Upper lobe of right lung (tissue), 1 donor: ENCODE data around the gene HMGCS1. TPM values are rescaled to one million over a fixed set of nuclear protein-coding genes. Genes with fewer than 3 reads are reported as not detected.
"Not testable (repeated sequence)": the region's sequence is repeated elsewhere in the genome, so short reads cannot be mapped to it uniquely, and the experiment has no call there.

ENCODE experiments used
- ATAC-seq: fragments of 200-7000 bp; cut with Tn5 transposase; one replicate; pipeline ENCODE4 v1.9.1; 2020; ENCODE audit warnings: mild to moderate bottlenecking, moderate library complexity
- DNase-seq: peaks from one replicate; pipeline ENCODE4 v3.0.0-alpha.2; 2020
- H3K27ac ChIP-seq: fragments of 200-600 bp; one replicate; pipeline ENCODE4 v1.8.0; 2022
- H3K27me3 ChIP-seq: fragments of 200-600 bp; one replicate; pipeline ENCODE4 v1.8.0; 2022; ENCODE audit warnings: mild to moderate bottlenecking
- H3K36me3 ChIP-seq: fragments of 200-600 bp; one replicate; pipeline ENCODE4 v1.8.0; 2022
- H3K4me1 ChIP-seq: fragments of 200-600 bp; one replicate; pipeline ENCODE4 v1.8.0; 2022
- H3K4me3 ChIP-seq: fragments of 200-600 bp; one replicate; pipeline ENCODE4 v1.8.0; 2022; ENCODE audit warnings: mild to moderate bottlenecking
- H3K9me3 ChIP-seq: fragments of 200-600 bp; one replicate; pipeline ENCODE4 v1.8.0; 2022
- intact Hi-C: fragments of 100-400 bp; cut with DNase I; formaldehyde crosslinking; loops from one replicate; pipeline ENCODE4 v1.11.0; 2022
- total RNA-seq: library from RNA; stranded (reverse); fragmentation: NEBNext Ultra II Directional; extraction: Animal tissue kit (Norgen Biotek cat#: 25700); gene quantifications from one replicate; pipeline ENCODE4 v1.2.1, GENCODE V29; 2021
- TF ChIP-seq, protein P1 (sequence below): fragments of 200-600 bp; IDR thresholded peaks from one replicate; pipeline ENCODE4 v1.8.0; 2022; ENCODE audit warnings: antibody characterized with exemption
- donor health status: DM: no; HTN: yes; CAD: no; lungs with severe emphysema.

HMGCS1 gene
- total RNA-seq, 1 donor from 2014 or later, result 167 TPM

DNA sequence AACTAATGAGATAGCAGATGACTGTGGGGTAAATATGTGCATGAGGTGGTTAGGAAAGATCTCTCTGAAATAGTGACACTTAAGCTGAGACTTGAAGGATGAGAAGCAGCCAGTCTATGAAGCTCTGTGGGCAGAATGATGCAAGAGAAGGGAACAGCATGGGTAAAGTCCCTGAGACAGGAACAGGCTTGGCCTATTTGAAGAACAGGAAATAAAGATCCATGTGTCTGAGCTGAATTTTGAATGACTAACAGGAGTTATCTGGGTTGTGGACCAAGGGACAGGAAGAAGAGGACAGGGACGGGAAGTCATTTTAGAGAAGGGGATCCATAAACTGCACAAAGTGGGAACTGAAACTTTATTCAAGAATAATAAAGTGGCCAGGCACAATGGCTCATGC is 25.6 kb upstream of the HMGCS1 start:
- Histone ChIP-seq H3K27ac (no peak overlapping the region), H3K9me3 (peaks cover 11% of the 10 kb centered on the region), H3K4me3 (no peak overlapping the region), H3K4me1 (no peaks in the 10 kb centered on the region), H3K27me3 (no peaks in the 10 kb centered on the region), H3K36me3 (no peaks in the 10 kb centered on the region)
- intact Hi-C loops, result no loop called here
- TF ChIP-seq, protein P1, sequence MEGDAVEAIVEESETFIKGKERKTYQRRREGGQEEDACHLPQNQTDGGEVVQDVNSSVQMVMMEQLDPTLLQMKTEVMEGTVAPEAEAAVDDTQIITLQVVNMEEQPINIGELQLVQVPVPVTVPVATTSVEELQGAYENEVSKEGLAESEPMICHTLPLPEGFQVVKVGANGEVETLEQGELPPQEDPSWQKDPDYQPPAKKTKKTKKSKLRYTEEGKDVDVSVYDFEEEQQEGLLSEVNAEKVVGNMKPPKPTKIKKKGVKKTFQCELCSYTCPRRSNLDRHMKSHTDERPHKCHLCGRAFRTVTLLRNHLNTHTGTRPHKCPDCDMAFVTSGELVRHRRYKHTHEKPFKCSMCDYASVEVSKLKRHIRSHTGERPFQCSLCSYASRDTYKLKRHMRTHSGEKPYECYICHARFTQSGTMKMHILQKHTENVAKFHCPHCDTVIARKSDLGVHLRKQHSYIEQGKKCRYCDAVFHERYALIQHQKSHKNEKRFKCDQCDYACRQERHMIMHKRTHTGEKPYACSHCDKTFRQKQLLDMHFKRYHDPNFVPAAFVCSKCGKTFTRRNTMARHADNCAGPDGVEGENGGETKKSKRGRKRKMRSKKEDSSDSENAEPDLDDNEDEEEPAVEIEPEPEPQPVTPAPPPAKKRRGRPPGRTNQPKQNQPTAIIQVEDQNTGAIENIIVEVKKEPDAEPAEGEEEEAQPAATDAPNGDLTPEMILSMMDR, result no peak
- ATAC-seq, result peak; percentile 85
- no peak for DNase-seq

DNA sequence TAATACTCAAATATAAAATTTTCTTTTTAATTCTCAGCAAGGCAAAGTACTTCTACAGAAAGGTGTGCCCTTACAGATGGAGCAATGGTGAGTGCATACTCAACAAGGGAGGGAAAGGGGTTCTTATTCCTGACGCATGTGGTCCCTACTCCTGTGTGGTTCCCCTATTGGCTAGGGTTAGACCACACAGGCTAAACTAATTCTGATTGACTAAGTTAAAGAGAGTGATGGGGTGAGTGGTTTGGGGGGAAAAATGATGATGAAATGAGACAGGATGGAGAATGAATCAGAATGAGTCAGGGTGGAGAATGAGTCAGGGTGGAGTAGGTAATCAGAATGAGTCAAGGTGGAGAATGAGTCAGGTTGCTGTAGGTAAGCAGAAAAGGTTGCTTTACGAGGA is 22.9 kb upstream of the HMGCS1 start:
- no peak overlapping the region for H3K27ac ChIP-seq
- TF ChIP-seq, protein P1, result no peak
- ATAC-seq, result no peak
- H3K36me3 ChIP-seq, result no peaks in the 10 kb centered on the region
- no peaks in the 10 kb centered on the region for H3K4me1 ChIP-seq
- H3K9me3 ChIP-seq, result peaks cover 11% of the 10 kb centered on the region
- DNase-seq, result no peak
- intact Hi-C loops, result no loop called here
- H3K27me3 ChIP-seq, result no peaks in the 10 kb centered on the region
- H3K4me3 ChIP-seq, result no peak overlapping the region

DNA sequence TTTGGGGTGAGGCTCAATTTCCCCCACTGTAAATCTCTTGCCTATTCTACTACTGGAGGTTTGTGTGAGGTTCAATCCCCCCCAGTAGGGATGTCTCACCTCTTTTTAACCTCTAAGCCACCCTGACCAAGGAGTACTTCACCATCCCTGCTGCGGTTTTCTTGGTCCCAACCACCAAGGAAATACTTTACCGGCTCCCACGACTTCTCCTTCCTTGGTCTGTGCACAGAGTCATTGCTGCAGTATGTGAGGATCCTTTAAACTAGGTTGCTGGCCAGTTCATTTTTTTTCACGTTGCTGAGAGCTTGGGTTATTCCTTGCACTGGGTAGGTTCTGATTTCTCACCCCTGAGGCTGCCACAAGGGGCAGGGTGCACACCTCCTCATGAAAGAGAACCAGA is 22.5 kb upstream of the HMGCS1 start:
- ATAC-seq (no peak), DNase-seq (no peak)
- TF ChIP-seq, protein P1, result no peak
- intact Hi-C loops, result no loop called here
- Histone ChIP-seq H3K36me3 (no peaks in the 10 kb centered on the region), H3K27ac (no peak overlapping the region), H3K9me3 (peaks cover 11% of the 10 kb centered on the region), H3K4me3 (no peak overlapping the region), H3K4me1 (no peaks in the 10 kb centered on the region), H3K27me3 (no peaks in the 10 kb centered on the region)

DNA sequence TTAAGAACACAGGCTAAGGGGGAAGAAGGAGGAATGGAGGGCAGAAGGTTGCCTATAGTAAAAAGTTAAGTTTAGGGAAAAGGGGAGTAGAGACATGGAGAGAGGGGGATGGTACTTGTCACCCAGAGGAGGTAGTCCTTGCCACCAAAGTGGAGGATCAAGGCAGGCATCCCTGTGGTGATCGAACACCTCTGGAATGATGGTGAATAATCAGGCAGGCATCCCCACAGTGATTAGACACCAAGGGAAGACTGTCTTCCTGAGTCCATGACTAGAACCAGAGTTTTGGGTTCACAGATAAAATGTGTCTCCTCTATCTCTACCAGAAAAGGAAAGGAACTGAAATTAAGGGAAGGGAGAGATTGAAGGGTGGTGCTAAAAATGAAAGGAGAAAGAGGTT is 19.2 kb upstream of the HMGCS1 start:
- no peak overlapping the region for H3K27ac ChIP-seq
- H3K9me3 ChIP-seq, result peaks cover 11% of the 10 kb centered on the region
- no peaks in the 10 kb centered on the region for H3K27me3 ChIP-seq
- intact Hi-C loops, result no loop called here
- no peak for DNase-seq
- H3K4me3 ChIP-seq, result no peak overlapping the region
- no peak for ATAC-seq
- TF ChIP-seq, protein P1, result no peak
- no peaks in the 10 kb centered on the region for H3K4me1 ChIP-seq
- H3K36me3 ChIP-seq, result no peaks in the 10 kb centered on the region

DNA sequence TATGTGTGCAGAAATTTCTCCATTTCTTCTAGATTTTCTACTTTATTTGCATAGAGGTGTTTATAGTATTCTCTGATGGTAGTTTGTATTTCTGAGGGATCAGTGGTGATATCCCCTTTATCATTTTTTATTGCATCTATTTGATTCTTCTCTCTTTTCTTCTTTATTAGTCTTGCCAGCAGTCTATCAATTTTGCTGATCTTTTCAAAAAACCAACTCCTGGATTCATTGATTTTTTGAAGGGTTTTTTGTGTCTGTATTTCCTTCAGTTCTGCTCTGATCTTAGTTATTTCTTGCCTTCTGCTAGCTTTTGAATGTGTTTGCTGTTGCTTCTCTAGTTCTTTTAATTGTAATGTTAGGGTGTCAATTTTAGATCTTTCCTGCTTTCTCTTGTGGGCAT is 12.4 kb upstream of the HMGCS1 start:
- H3K27me3 ChIP-seq, DNase-seq, H3K9me3 ChIP-seq, H3K36me3 ChIP-seq, ATAC-seq, H3K27ac ChIP-seq, intact Hi-C loops, H3K4me3 ChIP-seq, H3K4me1 ChIP-seq: not testable (repeated sequence)

DNA sequence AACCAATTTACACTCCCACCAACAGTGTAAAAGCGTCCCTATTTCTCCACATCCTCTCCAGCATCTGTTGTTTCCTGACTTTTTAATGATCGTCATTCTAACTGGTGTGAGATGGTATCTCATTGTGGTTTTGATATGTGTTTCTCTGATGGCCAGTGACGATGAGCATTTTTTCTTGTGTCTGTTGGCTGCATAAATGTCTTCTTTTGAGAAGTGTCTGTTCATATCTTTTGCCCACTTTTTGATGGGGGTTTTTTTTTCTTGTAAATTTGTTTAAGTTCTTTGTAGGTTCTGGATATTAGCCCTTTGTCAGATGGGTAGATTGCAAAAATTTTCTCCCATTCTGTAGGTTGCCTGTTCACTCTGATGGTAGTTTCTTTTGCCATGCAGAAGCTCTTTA is 10.3 kb upstream of the HMGCS1 start:
- H3K36me3 ChIP-seq, H3K27me3 ChIP-seq, H3K27ac ChIP-seq, ATAC-seq, H3K9me3 ChIP-seq, intact Hi-C loops, H3K4me3 ChIP-seq, H3K4me1 ChIP-seq, DNase-seq: not testable (repeated sequence)

DNA sequence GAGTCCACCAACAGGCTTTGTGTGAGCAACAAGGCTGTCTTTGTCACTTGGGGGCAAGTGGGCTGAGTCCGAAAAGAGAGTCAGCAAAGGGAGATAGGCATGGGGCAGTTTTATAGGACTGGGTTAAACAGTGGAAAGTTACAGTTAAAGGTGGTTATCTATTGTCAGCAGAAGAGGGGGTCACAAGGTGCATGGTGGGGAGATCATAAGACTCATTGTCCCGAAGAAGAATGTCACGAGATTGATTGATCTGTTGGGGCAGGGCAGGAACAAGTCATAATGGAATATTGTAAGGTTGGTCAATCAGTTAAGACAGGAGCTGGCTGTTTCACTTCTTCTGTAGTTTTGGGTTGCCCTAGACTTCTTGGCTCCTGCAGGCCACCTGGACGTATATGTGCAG is 7.6 kb upstream of the HMGCS1 start:
- no peak overlapping the region for H3K4me3 ChIP-seq
- intact Hi-C loops, result no loop called here
- H3K27ac ChIP-seq, result no peak overlapping the region
- H3K27me3 ChIP-seq, result no peaks in the 10 kb centered on the region
- TF ChIP-seq, protein P1, result no peak
- no peak for ATAC-seq
- H3K36me3 ChIP-seq, result no peaks in the 10 kb centered on the region
- H3K4me1 ChIP-seq, result no peaks in the 10 kb centered on the region
- DNase-seq, result no peak
- no peaks in the 10 kb centered on the region for H3K9me3 ChIP-seq
